Loucy (cell line): Measurements from ENCODE around the gene OCIAD2.

Experiments used
- H2AFZ ChIP-seq: fragments of 200-600 bp; sonication (generic); 2 replicates; pipeline ENCODE4 v1.6.0; 2016; ENCODE audit warnings: antibody characterized with exemption, mild to moderate bottlenecking, low read length, moderate library complexity
- H3F3A ChIP-seq: fragments of 200-600 bp; 2 replicates; pipeline ENCODE4 v1.6.0; 2016; ENCODE audit warnings: antibody characterized with exemption, low read depth, mild to moderate bottlenecking
- H3K27me3 ChIP-seq: fragments of 200-600 bp; sonication (generic); 2 replicates; pipeline ENCODE4 v1.6.1; 2014; ENCODE audit warnings: low read length, mild to moderate bottlenecking; ENCODE audit not compliant: insufficient read depth, poor library complexity, severe bottlenecking
- H3K36me3 ChIP-seq: fragments of 200-600 bp; sonication (generic); 2 replicates; pipeline ENCODE4 v1.6.1; 2016; ENCODE audit warnings: low read length; ENCODE audit not compliant: insufficient read depth
- H3K4me1 ChIP-seq: fragments of 200-600 bp; sonication (generic); 2 replicates; pipeline ENCODE4 v1.5.1; 2014; ENCODE audit warnings: low read length, mild to moderate bottlenecking; ENCODE audit not compliant: insufficient read depth, poor library complexity, severe bottlenecking
- H3K4me2 ChIP-seq: fragments of 200-600 bp; sonication (generic); 2 replicates; pipeline ENCODE4 v1.6.0; 2014; ENCODE audit warnings: antibody characterized with exemption, low read length, low read depth, mild to moderate bottlenecking; ENCODE audit not compliant: poor library complexity, severe bottlenecking
- H3K4me3 ChIP-seq: fragments of 200-600 bp; sonication (generic); 2 replicates; pipeline ENCODE4 v1.5.1; 2014; ENCODE audit warnings: low read length, mild to moderate bottlenecking, mixed read lengths; ENCODE audit not compliant: poor library complexity, severe bottlenecking
- H3K79me2 ChIP-seq: fragments of 200-600 bp; sonication (generic); 2 replicates; pipeline ENCODE4 v1.6.1; 2014; ENCODE audit warnings: low read length; ENCODE audit not compliant: insufficient read depth
- H3K9ac ChIP-seq: fragments of 200-600 bp; sonication (generic); 2 replicates; pipeline ENCODE4 v1.6.0; 2014; ENCODE audit warnings: mild to moderate bottlenecking, low read depth, low read length, moderate library complexity; ENCODE audit not compliant: poor library complexity, severe bottlenecking
- H3K9me2 ChIP-seq: fragments of 200-600 bp; sonication (generic); replicated peaks from 2 replicates; pipeline ENCODE4 v1.6.1; 2016; ENCODE audit warnings: low read depth, low read length, mixed read lengths
- H3K9me3 ChIP-seq: fragments of 200-600 bp; sonication (generic); 2 replicates; pipeline ENCODE4 v1.6.1; 2014; ENCODE audit warnings: mild to moderate bottlenecking, antibody characterized with exemption, low read length, low read depth; ENCODE audit not compliant: insufficient read depth
- H4K20me1 ChIP-seq: fragments of 200-600 bp; sonication (generic); 2 replicates; pipeline ENCODE4 v1.6.0; 2014; ENCODE audit warnings: antibody characterized with exemption, low read length, mild to moderate bottlenecking; ENCODE audit not compliant: insufficient read depth, poor library complexity, severe bottlenecking
- EZH2phosphoT487 ChIP-seq: fragments of 200-600 bp; IDR thresholded peaks from 2 replicates; pipeline ENCODE4 v1.6.1; 2018; ENCODE audit warnings: antibody characterized with exemption, mild to moderate bottlenecking, moderate library complexity, borderline replicate concordance
- TF ChIP-seq, protein P1 (sequence below): fragments of 200-600 bp; sonication (generic); conservative IDR thresholded peaks from 2 replicates; pipeline ENCODE4 v1.5.1; 2014; ENCODE audit warnings: mild to moderate bottlenecking, antibody characterized with exemption, low read length

OCIAD2 gene

DNA sequence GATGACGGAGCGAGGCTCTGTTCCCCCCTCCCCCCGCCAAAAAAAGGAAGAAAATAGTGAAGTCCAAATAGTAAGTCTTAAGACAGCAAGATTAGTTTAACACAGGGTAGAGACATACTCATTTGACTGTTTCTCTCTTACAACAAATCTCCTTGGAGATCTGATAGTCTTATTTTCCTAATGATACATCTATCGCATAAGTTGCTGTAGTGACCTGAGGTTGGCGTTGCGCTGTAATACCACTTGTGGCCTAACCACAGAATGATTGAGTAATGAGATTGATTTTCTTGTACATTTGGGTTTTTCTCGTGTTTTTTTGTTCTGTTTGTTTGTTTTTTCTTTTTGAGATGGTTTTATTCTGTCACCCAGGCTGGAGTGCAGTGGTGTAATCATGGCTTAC, 48.4 kb downstream of the OCIAD2 start:
- Histone ChIP-seq H3K4me3 (no peak overlapping the region), H3K36me3 (peaks cover 28% of the 10 kb centered on the region; the same call in 1 of the 2 replicates), H3K9ac (no peak overlapping the region), H3K9me2 (no peaks in the 10 kb centered on the region), H3K4me1 (no peaks in the 10 kb centered on the region), H3K79me2 (no peaks in the 10 kb centered on the region), H3F3A (no peaks in the 10 kb centered on the region), H3K4me2 (no peak overlapping the region), H4K20me1 (no peaks in the 10 kb centered on the region), H3K27me3 (no peaks in the 10 kb centered on the region), H3K9me3 (no peaks in the 10 kb centered on the region), H2AFZ (no peak overlapping the region)
- TF ChIP-seq, protein P1, sequence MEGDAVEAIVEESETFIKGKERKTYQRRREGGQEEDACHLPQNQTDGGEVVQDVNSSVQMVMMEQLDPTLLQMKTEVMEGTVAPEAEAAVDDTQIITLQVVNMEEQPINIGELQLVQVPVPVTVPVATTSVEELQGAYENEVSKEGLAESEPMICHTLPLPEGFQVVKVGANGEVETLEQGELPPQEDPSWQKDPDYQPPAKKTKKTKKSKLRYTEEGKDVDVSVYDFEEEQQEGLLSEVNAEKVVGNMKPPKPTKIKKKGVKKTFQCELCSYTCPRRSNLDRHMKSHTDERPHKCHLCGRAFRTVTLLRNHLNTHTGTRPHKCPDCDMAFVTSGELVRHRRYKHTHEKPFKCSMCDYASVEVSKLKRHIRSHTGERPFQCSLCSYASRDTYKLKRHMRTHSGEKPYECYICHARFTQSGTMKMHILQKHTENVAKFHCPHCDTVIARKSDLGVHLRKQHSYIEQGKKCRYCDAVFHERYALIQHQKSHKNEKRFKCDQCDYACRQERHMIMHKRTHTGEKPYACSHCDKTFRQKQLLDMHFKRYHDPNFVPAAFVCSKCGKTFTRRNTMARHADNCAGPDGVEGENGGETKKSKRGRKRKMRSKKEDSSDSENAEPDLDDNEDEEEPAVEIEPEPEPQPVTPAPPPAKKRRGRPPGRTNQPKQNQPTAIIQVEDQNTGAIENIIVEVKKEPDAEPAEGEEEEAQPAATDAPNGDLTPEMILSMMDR, result no peak
- TF ChIP-seq EZH2phosphoT487, result no peak

DNA sequence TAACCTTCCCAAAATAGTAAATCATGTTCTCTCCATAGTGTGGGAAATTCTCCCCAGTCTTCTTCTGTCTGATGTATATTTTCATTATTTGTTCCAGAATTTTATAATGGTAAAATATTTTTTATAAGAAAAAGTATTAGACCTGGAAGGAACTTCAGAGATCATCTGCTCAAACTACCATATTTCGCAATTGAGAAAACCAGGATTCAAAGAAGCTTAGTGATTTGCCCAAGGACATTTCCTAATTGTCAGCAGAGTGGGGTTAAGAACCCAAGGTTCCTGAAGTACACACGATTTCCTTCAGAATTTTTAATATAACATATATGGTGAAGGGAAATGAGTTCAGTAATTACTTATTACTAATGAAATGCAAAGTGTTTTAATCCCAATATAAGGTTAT, 51.6 kb downstream of the OCIAD2 start:
- no peaks in the 10 kb centered on the region for H3K4me1 ChIP-seq
- no peak for TF ChIP-seq EZH2phosphoT487
- TF ChIP-seq, protein P1, result no peak
- no peak overlapping the region for H2AFZ ChIP-seq
- no peaks in the 10 kb centered on the region for H3K9me2 ChIP-seq
- H3K36me3 ChIP-seq, result peaks cover 44% of the 10 kb centered on the region; the same call in 1 of the 2 replicates
- H3K79me2 ChIP-seq, result no peaks in the 10 kb centered on the region
- no peaks in the 10 kb centered on the region for H3K9me3 ChIP-seq
- no peak overlapping the region for H3K4me2 ChIP-seq
- no peaks in the 10 kb centered on the region for H3F3A ChIP-seq
- no peak overlapping the region for H3K4me3 ChIP-seq
- no peaks in the 10 kb centered on the region for H3K27me3 ChIP-seq
- no peaks in the 10 kb centered on the region for H4K20me1 ChIP-seq
- H3K9ac ChIP-seq, result no peak overlapping the region

DNA sequence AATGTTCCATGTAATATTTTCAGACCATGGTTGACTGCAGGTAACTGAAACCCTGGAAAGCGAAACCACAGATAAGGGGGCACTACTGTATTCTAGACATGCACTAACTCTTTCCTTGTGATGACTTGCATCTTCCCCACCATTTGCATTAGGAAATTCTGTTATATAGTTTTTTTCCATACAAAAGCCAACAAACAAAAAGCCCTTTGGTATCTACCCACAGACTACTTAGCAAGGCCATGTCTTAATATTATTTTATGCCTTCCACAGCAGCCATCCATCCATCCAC, 52.2 kb downstream of the OCIAD2 start:
- H3K4me1 ChIP-seq, result no peaks in the 10 kb centered on the region
- H3K9ac ChIP-seq, result no peak overlapping the region
- no peak overlapping the region for H3K4me2 ChIP-seq
- no peak for TF ChIP-seq EZH2phosphoT487
- TF ChIP-seq, protein P1, result no peak
- H3K79me2 ChIP-seq, result no peaks in the 10 kb centered on the region
- H3F3A ChIP-seq, result no peaks in the 10 kb centered on the region
- peaks cover 48% of the 10 kb centered on the region; the same call in 1 of the 2 replicates for H3K36me3 ChIP-seq
- H3K9me2 ChIP-seq, result no peaks in the 10 kb centered on the region
- H3K4me3 ChIP-seq, result no peak overlapping the region
- H3K27me3 ChIP-seq, result no peaks in the 10 kb centered on the region
- H3K9me3 ChIP-seq, result no peaks in the 10 kb centered on the region
- no peaks in the 10 kb centered on the region for H4K20me1 ChIP-seq
- no peak overlapping the region for H2AFZ ChIP-seq
